T-helper 2 cell treated with Interferon-gamma antibody and Interleukin-4, amounts not matched to agents 5 μg/mL and 100 μg/mL, for 36 hours (primary cell): ENCODE data around the gene PXDN.

ENCODE experiments used
- DNase-seq: peaks from one replicate; pipeline ENCODE4 v3.0.0; 2021; ENCODE audit warnings: low spot score
- H3K27ac Mint-ChIP-seq: one replicate; pipeline ENCODE4 v1.8.0; 2021; ENCODE audit warnings: mild to moderate bottlenecking, mixed read lengths
- H3K27me3 Mint-ChIP-seq: one replicate; pipeline ENCODE4 v1.8.0; 2021; ENCODE audit warnings: low read depth, mixed read lengths
- H3K36me3 Mint-ChIP-seq: one replicate; pipeline ENCODE4 v1.8.0; 2021; ENCODE audit warnings: low read depth, mixed read lengths
- H3K4me1 Mint-ChIP-seq: one replicate; pipeline ENCODE4 v1.8.0; 2021; ENCODE audit warnings: low read depth, mixed read lengths
- H3K4me3 Mint-ChIP-seq: one replicate; pipeline ENCODE4 v1.8.0; 2022; ENCODE audit warnings: mild to moderate bottlenecking, moderate library complexity, mixed read lengths
- H3K9me3 Mint-ChIP-seq: one replicate; pipeline ENCODE4 v1.8.0; 2021; ENCODE audit warnings: mixed read lengths

PXDN gene

GRCh38 chr2:1744446-1745170, at the start of gene PXDN:
Gene PXDN, minus strand, starts transcription at chr2:1744515. Its CDS starts 60 bp downstream, at chr2:1744455.
- no peaks in the 10 kb centered on the region for H3K36me3 Mint-ChIP-seq
- DNase-seq = no peak
- H3K27me3 Mint-ChIP-seq = peaks cover 39% of the 10 kb centered on the region
- no peak within 1 kb of the TSS for H3K27ac Mint-ChIP-seq
- no peaks in the 10 kb centered on the region for H3K9me3 Mint-ChIP-seq
- H3K4me3 Mint-ChIP-seq = peak within 1 kb of the TSS; percentile 57
- no peaks in the 10 kb centered on the region for H3K4me1 Mint-ChIP-seq

- H3K27me3 Mint-ChIP-seq = peaks cover 3% of the 10 kb centered on the region
- H3K27ac Mint-ChIP-seq = no peak overlapping the region
- H3K9me3 Mint-ChIP-seq = no peaks in the 10 kb centered on the region
- H3K4me3 Mint-ChIP-seq = no peak overlapping the region
- no peak for DNase-seq
- H3K36me3 Mint-ChIP-seq = no peaks in the 10 kb centered on the region
- peaks cover 2% of the 10 kb centered on the region for H3K4me1 Mint-ChIP-seq
Observed at GRCh38 chr2:1793868-1794445, 49.6 kb upstream of the PXDN start.

GRCh38 chr2:1793001-1793867, 48.9 kb upstream of the PXDN start:
- H3K36me3 Mint-ChIP-seq = no peaks in the 10 kb centered on the region
- H3K4me1 Mint-ChIP-seq = peaks cover 1% of the 10 kb centered on the region
- H3K4me3 Mint-ChIP-seq = no peak overlapping the region
- no peak overlapping the region for H3K27ac Mint-ChIP-seq
- H3K9me3 Mint-ChIP-seq = no peaks in the 10 kb centered on the region
- peaks cover 1% of the 10 kb centered on the region for H3K27me3 Mint-ChIP-seq
- no peak for DNase-seq

GRCh38 chr2:1791685-1792435, 47.5 kb upstream of the PXDN start:
- Mint-ChIP-seq H3K4me1 (no peaks in the 10 kb centered on the region), H3K9me3 (no peaks in the 10 kb centered on the region), H3K27ac (no peak overlapping the region), H3K36me3 (no peaks in the 10 kb centered on the region), H3K4me3 (no peak overlapping the region), H3K27me3 (peaks cover 1% of the 10 kb centered on the region)
- DNase-seq = no peak

GRCh38 chr2:1791006-1791605, 46.8 kb upstream of the PXDN start:
- no peak overlapping the region for H3K4me3 Mint-ChIP-seq
- no peaks in the 10 kb centered on the region for H3K4me1 Mint-ChIP-seq
- no peaks in the 10 kb centered on the region for H3K9me3 Mint-ChIP-seq
- peaks cover 1% of the 10 kb centered on the region for H3K27me3 Mint-ChIP-seq
- DNase-seq = no peak
- no peaks in the 10 kb centered on the region for H3K36me3 Mint-ChIP-seq
- peak overlapping the region; percentile 62 for H3K27ac Mint-ChIP-seq

GRCh38 chr2:1790473-1790872, 46.2 kb upstream of the PXDN start:
- no peaks in the 10 kb centered on the region for H3K9me3 Mint-ChIP-seq
- no peak overlapping the region for H3K27ac Mint-ChIP-seq
- H3K4me3 Mint-ChIP-seq = no peak overlapping the region
- no peaks in the 10 kb centered on the region for H3K4me1 Mint-ChIP-seq
- DNase-seq = no peak
- no peaks in the 10 kb centered on the region for H3K36me3 Mint-ChIP-seq
- H3K27me3 Mint-ChIP-seq = peaks cover 1% of the 10 kb centered on the region

- H3K4me1 Mint-ChIP-seq = no peaks in the 10 kb centered on the region
- peaks cover 1% of the 10 kb centered on the region for H3K27me3 Mint-ChIP-seq
- H3K27ac Mint-ChIP-seq = no peak overlapping the region
- no peak for DNase-seq
- no peaks in the 10 kb centered on the region for H3K9me3 Mint-ChIP-seq
- H3K36me3 Mint-ChIP-seq = no peaks in the 10 kb centered on the region
- H3K4me3 Mint-ChIP-seq = no peak overlapping the region
Observed at GRCh38 chr2:1789610-1790009, 45.3 kb upstream of the PXDN start.

- Mint-ChIP-seq H3K36me3 (no peaks in the 10 kb centered on the region), H3K27me3 (peaks cover 1% of the 10 kb centered on the region), H3K27ac (no peak overlapping the region), H3K4me3 (no peak overlapping the region), H3K4me1 (no peaks in the 10 kb centered on the region), H3K9me3 (no peaks in the 10 kb centered on the region)
- no peak for DNase-seq
Observed at GRCh38 chr2:1788478-1788959, 44.2 kb upstream of the PXDN start.

GRCh38 chr2:1787755-1788477, 43.6 kb upstream of the PXDN start:
- DNase-seq = no peak
- Mint-ChIP-seq H3K36me3 (no peaks in the 10 kb centered on the region), H3K4me3 (no peak overlapping the region), H3K27ac (no peak overlapping the region), H3K4me1 (no peaks in the 10 kb centered on the region), H3K27me3 (peaks cover 1% of the 10 kb centered on the region), H3K9me3 (no peaks in the 10 kb centered on the region)

GRCh38 chr2:1784986-1785617, 40.8 kb upstream of the PXDN start:
- Mint-ChIP-seq H3K4me1 (no peaks in the 10 kb centered on the region), H3K4me3 (no peak overlapping the region), H3K36me3 (no peaks in the 10 kb centered on the region), H3K27ac (peak overlapping the region; percentile 42), H3K27me3 (peaks cover 1% of the 10 kb centered on the region), H3K9me3 (no peaks in the 10 kb centered on the region)
- no peak for DNase-seq

- Mint-ChIP-seq H3K9me3 (no peaks in the 10 kb centered on the region), H3K36me3 (no peaks in the 10 kb centered on the region), H3K4me3 (no peak overlapping the region), H3K27me3 (peaks cover 1% of the 10 kb centered on the region), H3K4me1 (no peaks in the 10 kb centered on the region), H3K27ac (no peak overlapping the region)
- no peak for DNase-seq
Observed at GRCh38 chr2:1784087-1784486, 39.8 kb upstream of the PXDN start.

- H3K27ac Mint-ChIP-seq = peak overlapping the region; percentile 46
Observed at GRCh38 chr2:1782514-1782913, 38.2 kb upstream of the PXDN start.

More at GRCh38 chr2:1782514-1782913, 38.2 kb upstream of the PXDN start:
- no peaks in the 10 kb centered on the region for H3K4me1 Mint-ChIP-seq
- no peaks in the 10 kb centered on the region for H3K9me3 Mint-ChIP-seq
- H3K27me3 Mint-ChIP-seq = peaks cover 1% of the 10 kb centered on the region
- DNase-seq = no peak
- H3K4me3 Mint-ChIP-seq = no peak overlapping the region
- no peaks in the 10 kb centered on the region for H3K36me3 Mint-ChIP-seq
